A549 (cell line): ENCODE data around the gene ANK3. TPM values are rescaled to one million over a fixed set of nuclear protein-coding genes. Genes with fewer than 3 reads are reported as not detected.

ENCODE experiments used
- ATAC-seq, 2 experiments: fragments of 200-7000 bp in 1 of 2; fragments of >200 bp in 1 of 2; cut with Nextera tagmentation in 1 of 2; cut with Tn5 transposase in 1 of 2; 3 replicates each; pipeline versions ENCODE4 v1.8.0 to v1.9.1; 2018 to 2020; ENCODE audit warnings: mild to moderate bottlenecking in 1 of 2, moderate library complexity in 1 of 2
- CTCF ChIA-PET: fragments of 300-600 bp; sonication (Branson Sonifier 250); formaldehyde crosslinking; extraction: SDS; loops from one replicate; lab custom pipeline; 2021; ENCODE audit warnings: antibody characterized with exemption, inconsistent platforms; lab: Yijun Ruan, JAX
- POLR2A ChIA-PET: fragments of 350-600 bp; formaldehyde crosslinking; extraction: SDS; loops from one replicate; lab custom pipeline; 2021; ENCODE audit warnings: antibody characterized with exemption, inconsistent platforms; lab: Yijun Ruan, JAX
- DNase-seq, 2 experiments: peaks; one replicate each; pipeline versions ENCODE4 v3.0.0 to v3.0.0-alpha.2; 2011 to 2016; ENCODE audit warnings: low read depth in 1 of 2, low spot score in 1 of 2
- FAIRE-seq: peaks from 2 replicates; lab custom pipeline; 2011; peaks lifted over from hg19 to GRCh38; lab: Jason Lieb, UNC
- H3K27ac ChIP-seq, 2 experiments: fragments of >200 bp; sonication (Bioruptor Twin); formaldehyde crosslinking; 3 replicates each; pipeline ENCODE4 v1.5.1; 2016 to 2017
- H3K4me1 ChIP-seq: fragments of >200 bp; sonication (Bioruptor Twin); formaldehyde crosslinking; 3 replicates; pipeline ENCODE4 v1.6.1; 2016
- H3K4me2 ChIP-seq: fragments of >200 bp; sonication (Bioruptor Twin); formaldehyde crosslinking; 3 replicates; pipeline ENCODE4 v1.6.1; 2016
- H3K4me3 ChIP-seq: fragments of >200 bp; sonication (Bioruptor Twin); formaldehyde crosslinking; 3 replicates; pipeline ENCODE4 v1.5.1; 2016
- H3K9me3 ChIP-seq: fragments of >200 bp; sonication (Bioruptor Twin); formaldehyde crosslinking; 3 replicates; pipeline ENCODE4 v1.6.1; 2016
- CBX8 ChIP-seq: fragments of 200-600 bp; sonication (generic); IDR thresholded peaks from 2 replicates; pipeline ENCODE4 v1.6.1; 2016
- CTCF ChIP-seq: fragments of >200 bp; sonication (Bioruptor Twin); formaldehyde crosslinking; IDR thresholded peaks from 3 replicates; pipeline ENCODE4 v1.5.1; 2016
- E2F6 ChIP-seq: IDR thresholded peaks from 2 replicates; pipeline ENCODE4 v1.6.1; 2012; ENCODE audit warnings: low read depth, borderline replicate concordance
- ELK1 ChIP-seq: fragments of 150-350 bp; IDR thresholded peaks from 2 replicates; pipeline ENCODE4 v1.6.1; 2014; ENCODE audit warnings: low read depth, mild to moderate bottlenecking, low read length
- FOSL2 ChIP-seq, 2 experiments: fragments of 450-650 bp in 1 of 2; fragments of >200 bp in 1 of 2; sonication (Bioruptor Twin) in 1 of 2; formaldehyde crosslinking; IDR thresholded peaks; 2 replicates each; pipeline versions ENCODE4 v1.5.0 to v1.6.1; 2016 to 2020; ENCODE audit warnings: mild to moderate bottlenecking in 1 of 2, moderate library complexity in 1 of 2
- GATA3 ChIP-seq: IDR thresholded peaks from 2 replicates; pipeline ENCODE4 v1.6.1; 2012; ENCODE audit warnings: borderline replicate concordance
- HES2 ChIP-seq: fragments of >200 bp; sonication (Bioruptor Twin); formaldehyde crosslinking; IDR thresholded peaks from 2 replicates; pipeline ENCODE4 v1.6.1; 2016
- HOXA7 ChIP-seq: fragments of 250-450 bp; sonication (Bioruptor Pico); IDR thresholded peaks from 2 replicates; pipeline ENCODE4 v1.5.0; 2020; ENCODE audit warnings: mild to moderate bottlenecking, moderate library complexity
- JUNB ChIP-seq: fragments of >200 bp; sonication (Bioruptor Twin); formaldehyde crosslinking; IDR thresholded peaks from 2 replicates; pipeline ENCODE4 v1.6.1; 2016
- MAX ChIP-seq: IDR thresholded peaks from 2 replicates; pipeline ENCODE4 v1.6.1; 2012
- MYC ChIP-seq: IDR thresholded peaks from 2 replicates; pipeline ENCODE4 v1.6.1; 2012; ENCODE audit warnings: mild to moderate bottlenecking, inconsistent platforms, low read length, improper control_type of control experiment, borderline replicate concordance
- NR3C1 ChIP-seq: fragments of >200 bp; sonication (Bioruptor Twin); formaldehyde crosslinking; IDR thresholded peaks from 3 replicates; pipeline ENCODE4 v1.6.1; 2017
- RAD21 ChIP-seq, 2 experiments: fragments of >200 bp in 1 of 2; sonication (Bioruptor Twin) in 1 of 2; formaldehyde crosslinking in 1 of 2; IDR thresholded peaks in 1 of 2; conservative IDR thresholded peaks in 1 of 2; 2 replicates in 1 of 2; 3 replicates in 1 of 2; pipeline ENCODE4 v1.6.1; 2012 to 2018; ENCODE audit warnings: inconsistent platforms in 1 of 2
- SMC3 ChIP-seq: fragments of >200 bp; sonication (Bioruptor Twin); formaldehyde crosslinking; IDR thresholded peaks from 3 replicates; pipeline ENCODE4 v1.6.1; 2018; ENCODE audit warnings: inconsistent platforms
- TP53 ChIP-seq: fragments of 250-450 bp; sonication (Bioruptor Pico); IDR thresholded peaks from 2 replicates; pipeline ENCODE4 v1.5.0; 2021; ENCODE audit warnings: mild to moderate bottlenecking, moderate library complexity
- ZNF302 ChIP-seq: fragments of 250-450 bp; sonication (Bioruptor Pico); IDR thresholded peaks from 2 replicates; pipeline ENCODE4 v1.9.0; 2021; ENCODE audit warnings: inconsistent platforms, mild to moderate bottlenecking, moderate library complexity
- ZSCAN20 ChIP-seq: fragments of 250-450 bp; sonication (Bioruptor Pico); IDR thresholded peaks from 2 replicates; pipeline ENCODE4 v1.8.0; 2022; ENCODE audit warnings: mild to moderate bottlenecking, moderate library complexity
- WGBS: methylation state at CpG from one replicate; pipeline ENCODE4 v1.1.6; 2017; ENCODE audit errors: missing lambda C conversion rate; 5-methylcytosine and 5-hydroxymethylcytosine counted together
- polyA plus RNA-seq, 4 experiments: library from polyadenylated mRNA; depleted of rRNA in 3 of 4; stranded (reverse); fragments of >200 nt; fragmentation: RNase III in 1 of 4; extraction: RNeasy Plus Mini Kit Qiagen cat#74134 plus additional on column Dnase treatment in 1 of 4; gene quantifications; 2 replicates in 3 of 4; 3 replicates in 1 of 4; pipeline ENCODE4 v1.2.3, GENCODE V29; 2011 to 2017
- TF ChIP-seq, protein P1 (sequence below): fragments of 250-450 bp; sonication (Bioruptor Pico); IDR thresholded peaks from 2 replicates; pipeline ENCODE4 v1.5.0; 2021; ENCODE audit warnings: mild to moderate bottlenecking, moderate library complexity, borderline replicate concordance
- TF ChIP-seq, protein P2 (sequence below): IDR thresholded peaks from 2 replicates; pipeline ENCODE4 v1.6.1; 2012
- TF ChIP-seq, protein P3 (sequence below): fragments of 200-600 bp; sonication (generic); IDR thresholded peaks from 2 replicates; pipeline ENCODE4 v1.6.1; 2016; ENCODE audit warnings: antibody characterized with exemption, mild to moderate bottlenecking, moderate library complexity

Gene ANK3
- polyA plus RNA-seq, 2 of the 4 experiments (the other 2 are of a cell fraction) = 0.56 to 5.4 TPM

DNA sequence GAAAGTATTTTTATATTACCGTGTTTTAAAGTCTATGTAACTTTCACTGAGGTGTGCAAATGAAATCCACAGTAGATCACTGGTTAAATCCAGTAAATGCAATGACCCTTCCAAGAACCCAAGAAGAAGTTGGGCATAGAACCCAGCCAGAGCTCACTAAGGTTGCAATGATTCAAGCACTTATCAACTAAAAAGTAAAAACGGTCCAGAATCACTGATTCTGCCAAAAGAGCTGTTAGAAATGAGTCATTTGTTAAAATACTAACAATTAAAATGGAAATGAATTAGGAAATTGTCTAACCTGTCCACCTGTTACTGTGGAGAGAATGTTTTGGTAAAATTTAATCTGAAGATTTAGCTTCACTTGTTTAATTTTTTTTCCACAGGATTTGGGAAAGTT is 74.4 kb downstream of the ANK3 start (continued):
- no peak for TF ChIP-seq E2F6
- TF ChIP-seq SMC3 = no peak
- TF ChIP-seq GATA3 = no peak
- no peak for TF ChIP-seq ZNF302
- TF ChIP-seq, all 56 proteins: peak for 0

DNA sequence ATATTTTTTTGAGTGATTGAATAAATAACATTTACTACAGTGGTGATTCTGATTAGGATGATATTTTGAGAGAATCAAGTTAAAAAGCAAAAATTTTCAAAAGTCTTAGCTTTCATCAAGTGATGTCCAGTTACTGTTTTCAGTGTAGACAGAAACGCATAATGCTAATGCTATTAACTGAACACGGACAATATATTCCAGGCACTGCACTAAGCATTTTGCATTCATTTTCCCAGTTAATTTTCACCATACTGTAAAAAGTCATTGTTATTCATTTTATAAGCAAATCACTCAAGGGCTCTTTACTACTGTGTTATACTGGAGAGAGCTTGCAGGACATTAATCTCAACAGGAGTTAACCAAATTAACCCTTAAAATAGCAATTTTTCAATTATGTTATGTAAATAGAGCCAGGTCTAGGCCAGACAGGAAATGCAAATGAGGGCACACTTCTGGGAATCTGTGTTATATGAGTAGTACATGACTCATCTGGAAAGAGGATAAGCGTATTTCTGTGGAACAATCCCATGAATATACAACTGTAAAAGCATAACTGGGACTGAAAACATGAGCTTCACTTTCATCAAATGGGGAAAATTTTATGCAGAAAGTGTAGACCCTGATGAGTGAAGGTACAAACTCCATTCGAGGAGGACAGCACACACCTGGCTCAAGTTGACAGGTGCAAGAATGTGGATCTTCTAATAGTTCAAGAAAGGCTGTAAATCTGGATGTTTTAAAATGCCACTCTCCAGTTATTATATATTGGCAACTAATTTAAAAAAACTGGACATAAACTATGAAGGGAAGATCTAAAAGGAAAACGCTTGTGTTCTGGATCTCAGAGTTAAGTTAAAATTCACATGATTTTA is 75.4 kb downstream of the ANK3 start:
- POLR2A ChIA-PET = no interaction called here
- Histone ChIP-seq H3K4me2 (peak overlapping the region; percentile 0; the same call in 1 of the 3 replicates), H3K4me3 (no peak overlapping the region)

More for the DNA sequence above, 75.4 kb downstream of the ANK3 start:
- DNase-seq (peak in 1 of 2 experiments; percentile 4), FAIRE-seq (no peak), ATAC-seq (peak in 1 of 2 experiments; percentile 36; a peak in 1 of 6 replicates)
- 61% methylated on average over 5 of the region's 5 CpGs for WGBS
- CTCF ChIA-PET = interaction anchor here (1.1 kb wide), 1 partner anchor 11 kb away, joined by 5 read pairs; no protein-coding TSS in a partner anchor
- Histone ChIP-seq H3K4me1 (peaks cover 12% of the 10 kb centered on the region; the same call in 1 of the 3 replicates), H3K27ac (no peak overlapping the region), H3K9me3 (no peaks in the 10 kb centered on the region)
- no peak for TF ChIP-seq ZSCAN20
- no peak for TF ChIP-seq NR3C1
- no peak for TF ChIP-seq MAX
- TF ChIP-seq HOXA7 (CRISPR knock-in tag) = no peak
- TF ChIP-seq, protein P1, sequence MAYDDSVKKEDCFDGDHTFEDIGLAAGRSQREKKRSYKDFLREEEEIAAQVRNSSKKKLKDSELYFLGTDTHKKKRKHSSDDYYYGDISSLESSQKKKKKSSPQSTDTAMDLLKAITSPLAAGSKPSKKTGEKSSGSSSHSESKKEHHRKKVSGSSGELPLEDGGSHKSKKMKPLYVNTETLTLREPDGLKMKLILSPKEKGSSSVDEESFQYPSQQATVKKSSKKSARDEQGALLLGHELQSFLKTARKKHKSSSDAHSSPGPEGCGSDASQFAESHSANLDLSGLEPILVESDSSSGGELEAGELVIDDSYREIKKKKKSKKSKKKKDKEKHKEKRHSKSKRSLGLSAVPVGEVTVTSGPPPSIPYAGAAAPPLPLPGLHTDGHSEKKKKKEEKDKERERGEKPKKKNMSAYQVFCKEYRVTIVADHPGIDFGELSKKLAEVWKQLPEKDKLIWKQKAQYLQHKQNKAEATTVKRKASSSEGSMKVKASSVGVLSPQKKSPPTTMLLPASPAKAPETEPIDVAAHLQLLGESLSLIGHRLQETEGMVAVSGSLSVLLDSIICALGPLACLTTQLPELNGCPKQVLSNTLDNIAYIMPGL (CRISPR knock-in tag) = no peak
- TF ChIP-seq TP53 (CRISPR knock-in tag) = no peak
- no peak for TF ChIP-seq CTCF
- no peak for TF ChIP-seq HES2
- TF ChIP-seq ELK1 = no peak
- TF ChIP-seq, protein P2, sequence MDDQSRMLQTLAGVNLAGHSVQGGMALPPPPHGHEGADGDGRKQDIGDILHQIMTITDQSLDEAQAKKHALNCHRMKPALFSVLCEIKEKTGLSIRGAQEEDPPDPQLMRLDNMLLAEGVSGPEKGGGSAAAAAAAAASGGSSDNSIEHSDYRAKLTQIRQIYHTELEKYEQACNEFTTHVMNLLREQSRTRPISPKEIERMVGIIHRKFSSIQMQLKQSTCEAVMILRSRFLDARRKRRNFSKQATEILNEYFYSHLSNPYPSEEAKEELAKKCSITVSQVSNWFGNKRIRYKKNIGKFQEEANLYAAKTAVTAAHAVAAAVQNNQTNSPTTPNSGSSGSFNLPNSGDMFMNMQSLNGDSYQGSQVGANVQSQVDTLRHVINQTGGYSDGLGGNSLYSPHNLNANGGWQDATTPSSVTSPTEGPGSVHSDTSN = no peak
- TF ChIP-seq, protein P3, sequence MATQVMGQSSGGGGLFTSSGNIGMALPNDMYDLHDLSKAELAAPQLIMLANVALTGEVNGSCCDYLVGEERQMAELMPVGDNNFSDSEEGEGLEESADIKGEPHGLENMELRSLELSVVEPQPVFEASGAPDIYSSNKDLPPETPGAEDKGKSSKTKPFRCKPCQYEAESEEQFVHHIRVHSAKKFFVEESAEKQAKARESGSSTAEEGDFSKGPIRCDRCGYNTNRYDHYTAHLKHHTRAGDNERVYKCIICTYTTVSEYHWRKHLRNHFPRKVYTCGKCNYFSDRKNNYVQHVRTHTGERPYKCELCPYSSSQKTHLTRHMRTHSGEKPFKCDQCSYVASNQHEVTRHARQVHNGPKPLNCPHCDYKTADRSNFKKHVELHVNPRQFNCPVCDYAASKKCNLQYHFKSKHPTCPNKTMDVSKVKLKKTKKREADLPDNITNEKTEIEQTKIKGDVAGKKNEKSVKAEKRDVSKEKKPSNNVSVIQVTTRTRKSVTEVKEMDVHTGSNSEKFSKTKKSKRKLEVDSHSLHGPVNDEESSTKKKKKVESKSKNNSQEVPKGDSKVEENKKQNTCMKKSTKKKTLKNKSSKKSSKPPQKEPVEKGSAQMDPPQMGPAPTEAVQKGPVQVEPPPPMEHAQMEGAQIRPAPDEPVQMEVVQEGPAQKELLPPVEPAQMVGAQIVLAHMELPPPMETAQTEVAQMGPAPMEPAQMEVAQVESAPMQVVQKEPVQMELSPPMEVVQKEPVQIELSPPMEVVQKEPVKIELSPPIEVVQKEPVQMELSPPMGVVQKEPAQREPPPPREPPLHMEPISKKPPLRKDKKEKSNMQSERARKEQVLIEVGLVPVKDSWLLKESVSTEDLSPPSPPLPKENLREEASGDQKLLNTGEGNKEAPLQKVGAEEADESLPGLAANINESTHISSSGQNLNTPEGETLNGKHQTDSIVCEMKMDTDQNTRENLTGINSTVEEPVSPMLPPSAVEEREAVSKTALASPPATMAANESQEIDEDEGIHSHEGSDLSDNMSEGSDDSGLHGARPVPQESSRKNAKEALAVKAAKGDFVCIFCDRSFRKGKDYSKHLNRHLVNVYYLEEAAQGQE = no peak
- no peak for TF ChIP-seq RAD21 (conservative IDR thresholded peaks at IDR 0.05 in 1 of 2, IDR thresholded peaks at IDR 0.05 in 1 of 2)
- TF ChIP-seq JUNB = peak; percentile 38; the same call in 1 of the 2 replicates
- TF ChIP-seq MYC = no peak
- TF ChIP-seq CBX8 = no peak
- no peak for TF ChIP-seq FOSL2 (IDR thresholded peaks at IDR 0.05)
- TF ChIP-seq FOSL2 (CRISPR knock-in tag; IDR thresholded peaks at IDR 0.05) = peak; percentile 53
